ENCODE data around the gene GTF3C2. TPM values are rescaled to one million over a fixed set of nuclear protein-coding genes. Genes with fewer than 3 reads are reported as not detected.

Gene GTF3C2
- total and polyA plus RNA-seq, 2 of the 4 experiments (the other 2 are of a cell fraction), result 25.5 to 36.9 TPM

DNA sequence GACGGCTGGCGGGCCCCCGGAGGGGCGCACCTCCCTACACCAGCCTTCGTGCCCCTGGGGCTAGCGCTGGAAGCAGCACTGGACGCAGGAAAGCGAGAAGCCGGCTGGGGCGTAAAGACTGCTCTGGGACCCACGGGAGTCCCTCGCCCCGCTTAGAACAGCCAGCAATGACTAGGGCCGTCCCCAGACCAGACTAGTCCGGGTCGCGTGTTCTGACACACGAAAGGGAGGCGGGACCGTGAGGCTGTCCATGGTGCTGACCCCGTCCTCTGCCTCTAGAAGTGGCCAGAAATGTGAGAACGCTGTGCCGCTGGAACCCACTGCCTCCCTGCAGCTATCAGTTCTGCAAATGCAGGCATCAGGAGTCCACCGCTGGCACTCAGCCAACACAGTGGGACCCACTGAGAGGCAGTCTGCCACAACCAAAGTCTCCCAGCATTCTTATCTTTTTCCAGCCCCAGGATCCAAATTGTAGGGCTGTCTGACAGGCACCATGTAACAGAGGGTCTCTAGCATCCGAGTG lies 48.1 kb downstream of the GTF3C2 start, which contains the start of gene UCN:
TSS of gene UCN (minus strand) at position 87 of the 523 bp plus-strand sequence. CDS start 550 bp downstream, outside the sequence.
- peak within 1 kb of the TSS; percentile 21 for H2AFZ ChIP-seq (replicated peaks; ENCODE audit: low read length, poor library complexity)
- dilution Hi-C loops (cut with HindIII; ENCODE audit: low sequenced_read_pairs, unreplicated experiment), result no loop called here
- no TSS peak for BruUV-seq (replicated peaks)
- peaks cover 41% of the 10 kb centered on the region for H3K27me3 ChIP-seq (ENCODE audit: control insufficient read depth, insufficient read depth, low read length)
- peaks cover 10% of the 10 kb centered on the region for H4K20me1 ChIP-seq (ENCODE audit: insufficient read depth, low read length)
- 30% methylated on average over 5 of the region's 25 CpGs; no CpG with 5 or more reads in 1 of the 2 experiments for WGBS, 2 experiments (ENCODE audit: extremely low coverage in 2 of 2, insufficient read length in 1 of 2)
- no peak within 1 kb of the TSS for H3K56ac ChIP-seq (ENCODE audit: extremely low read depth, insufficient read depth, low read length)
- H3K36me3 ChIP-seq (ENCODE audit: control insufficient read depth, insufficient read depth, low read length), result peaks cover 14% of the 10 kb centered on the region
- no peaks in the 10 kb centered on the region; the same call in 1 of the 2 replicates for H3K9me1 ChIP-seq (ENCODE audit: insufficient read depth, low read length)
- no peaks in the 10 kb centered on the region; the same call in 1 of the 2 replicates for H3K4me1 ChIP-seq (ENCODE audit: control insufficient read depth, insufficient read depth, low read length)
- no peak within 1 kb of the TSS for H4K91ac ChIP-seq (ENCODE audit: insufficient read depth, low read depth, low read length)
- peak; percentile 34 for DNase-seq
- ChIA-PET POLR2A (ENCODE audit: unreplicated experiment) (no interaction called here), CTCF (no interaction called here)
- H3K14ac ChIP-seq (replicated peaks; ENCODE audit: low read depth, low read length), result no peak within 1 kb of the TSS
- no peak within 1 kb of the TSS for H4K8ac ChIP-seq (ENCODE audit: low read depth in 2 of 2, low read length in 2 of 2)
- no peaks in the 10 kb centered on the region for H3K79me1 ChIP-seq (ENCODE audit: low read depth in 1 of 2, low read length in 2 of 2)
- no peak within 1 kb of the TSS for H3K9ac ChIP-seq (ENCODE audit: low read depth, low read length)
- no peak within 1 kb of the TSS for H3K4ac ChIP-seq (ENCODE audit: low read depth, low read length)
- no peaks in the 10 kb centered on the region; the same call in 1 of the 2 replicates for H3K9me3 ChIP-seq (ENCODE audit: control insufficient read depth, insufficient read depth, low read length)
- no peak within 1 kb of the TSS for H2BK15ac ChIP-seq (ENCODE audit: low read depth, low read length)
- peak; percentile 81 for ATAC-seq (ENCODE audit: low read depth)
- no peak within 1 kb of the TSS for H2AK5ac ChIP-seq (ENCODE audit: low read depth, low read length)
- H3K23ac ChIP-seq (ENCODE audit: low read depth, low read length), result no peak within 1 kb of the TSS
- no peak within 1 kb of the TSS for H2BK20ac ChIP-seq (ENCODE audit: low read depth, low read length)
- TF ChIP-seq MXI1 (IDR thresholded peaks at IDR 0.05; ENCODE audit: borderline replicate concordance, low read depth, low read length), result peak; percentile 96
- no peak for TF ChIP-seq MAFK (IDR thresholded peaks at IDR 0.05; ENCODE audit: low read depth, low read length)
- no peak within 1 kb of the TSS for H2BK5ac ChIP-seq (ENCODE audit: low read depth, low read length, poor library complexity, severe bottlenecking)
- H2BK120ac ChIP-seq (ENCODE audit: low read depth, low read length), result no peak within 1 kb of the TSS
- H3K4me3 ChIP-seq (ENCODE audit: insufficient read depth, low read depth, low read length), result no peak within 1 kb of the TSS
- H2AK9ac ChIP-seq (replicated peaks; ENCODE audit: low read depth, low read length, poor library complexity), result peak within 1 kb of the TSS; percentile 10
- H3K4me2 ChIP-seq (ENCODE audit: low read depth, low read length), result no peak within 1 kb of the TSS
- intact Hi-C loops (cut with micrococcal nuclease), result no loop called here
- no peak within 1 kb of the TSS for H4K5ac ChIP-seq (ENCODE audit: low read depth, low read length)
- no peak within 1 kb of the TSS for H3K27ac ChIP-seq (ENCODE audit: insufficient read depth, low read length)
- H3K18ac ChIP-seq (ENCODE audit: low read depth, low read length), result no peak within 1 kb of the TSS
- in situ Hi-C loops (cut with MboI; ENCODE audit: low sequenced_read_pairs), result no loop called here

Measured in IMR-90 (cell line).